HepG2 (cell line): ENCODE results near the gene NHSL1. TPM values are rescaled to one million over a fixed set of nuclear protein-coding genes. Genes with fewer than 3 reads are reported as not detected.
A peak's percentile ranks its signal among the peaks of the same experiment; 100 is the strongest.

Experiments
- ATAC-seq: fragments of 200-7000 bp; cut with Tn5 transposase; 3 replicates; pipeline ENCODE4 v1.9.1; 2020; ENCODE audit warnings: mild to moderate bottlenecking, moderate library complexity
- BruUV-seq: library from RNA; stranded (reverse); fragments of 400-500 nt; replicated peaks from 2 replicates; lab custom pipeline; 2021; lab: Mats Ljungman, UMichigan
- CTCF ChIA-PET: fragments of 300-600 bp; formaldehyde crosslinking; extraction: SDS; loops from one replicate; lab custom pipeline; 2021; ENCODE audit warnings: low total read pairs, inconsistent platforms, low intra/inter-chr PET ratio; lab: Yijun Ruan, JAX
- POLR2A ChIA-PET: fragments of 350-600 bp; sonication (Branson Sonifier 250); formaldehyde crosslinking; loops from one replicate; lab custom pipeline; 2020; ENCODE audit warnings: antibody characterized with exemption, inconsistent platforms; lab: Yijun Ruan, JAX
- DNase-seq: peaks from one replicate; pipeline ENCODE4 v3.0.0-alpha.2; 2015; ENCODE audit warnings: low spot score
- FAIRE-seq: peaks from 3 replicates; lab custom pipeline; 2011; peaks lifted over from hg19 to GRCh38; lab: Jason Lieb, UNC
- H2AFZ ChIP-seq: one replicate; pipeline ENCODE4 v1.6.1; 2011; ENCODE audit warnings: low read length, inconsistent platforms
- H3K27ac ChIP-seq: fragments of 300-600 bp; 3 replicates; pipeline ENCODE4 v1.8.0; 2011; ENCODE audit warnings: mixed run types, mild to moderate bottlenecking, mixed read lengths, low read length, inconsistent platforms; ENCODE audit not compliant: insufficient read depth; ENCODE audit errors: extremely low read length
- H3K27me3 ChIP-seq, 2 experiments: fragments of 200-600 bp in 1 of 2; 2 replicates in 1 of 2; 3 replicates in 1 of 2; pipeline versions ENCODE4 v1.6.0 to v1.8.0; 2011; ENCODE audit warnings: low read length in 2 of 2, mild to moderate bottlenecking in 2 of 2, moderate library complexity in 2 of 2, inconsistent platforms in 1 of 2; ENCODE audit not compliant: insufficient read depth in 2 of 2, control insufficient read depth in 1 of 2
- H3K36me3 ChIP-seq, 2 experiments: fragments of 200-600 bp in 1 of 2; replicated peaks in 1 of 2; 2 replicates in 1 of 2; 3 replicates in 1 of 2; pipeline versions ENCODE4 v1.5.1 to v1.8.0; 2011; ENCODE audit warnings: low read length in 2 of 2, inconsistent platforms in 1 of 2; ENCODE audit not compliant: insufficient read depth in 2 of 2, control insufficient read depth in 1 of 2
- H3K4me1 ChIP-seq: 2 replicates; pipeline ENCODE4 v1.5.1; 2012; ENCODE audit warnings: low read length, inconsistent platforms; ENCODE audit not compliant: insufficient read depth
- H3K4me2 ChIP-seq: 2 replicates; pipeline ENCODE4 v1.6.0; 2011; ENCODE audit warnings: low read depth, low read length, inconsistent platforms
- H3K4me3 ChIP-seq, 3 experiments: fragments of 200-600 bp in 1 of 3; sonication (generic), shearing (Covaris generic) in 1 of 3; replicated peaks in 1 of 3; 2 replicates each; pipeline ENCODE4 v1.5.1; 2011 to 2016; ENCODE audit warnings: low read length in 3 of 3, inconsistent platforms in 2 of 3, low read depth in 2 of 3, mild to moderate bottlenecking in 2 of 3, control low read depth in 1 of 3, mixed read lengths in 1 of 3; ENCODE audit not compliant: insufficient read depth in 1 of 3
- H3K79me2 ChIP-seq: one replicate; pipeline ENCODE4 v1.6.1; 2011; ENCODE audit warnings: low read length, inconsistent platforms; ENCODE audit not compliant: insufficient read depth
- H3K9ac ChIP-seq: 2 replicates; pipeline ENCODE4 v1.6.0; 2011; ENCODE audit warnings: mild to moderate bottlenecking, low read depth, low read length, inconsistent platforms; ENCODE audit not compliant: insufficient read depth
- H3K9me3 ChIP-seq: 2 replicates; pipeline ENCODE4 v1.5.1; 2012; ENCODE audit warnings: mild to moderate bottlenecking, low read length
- H4K20me1 ChIP-seq: 2 replicates; pipeline ENCODE4 v1.6.0; 2011; ENCODE audit warnings: inconsistent platforms, mild to moderate bottlenecking, low read length, moderate library complexity; ENCODE audit not compliant: insufficient read depth
- ATF5 ChIP-seq: sonication (generic); formaldehyde crosslinking; IDR thresholded peaks from 2 replicates; pipeline ENCODE4 v1.4.0; 2020; ENCODE audit warnings: mild to moderate bottlenecking, low read depth, missing genetic modification reagents
- EHMT2 ChIP-seq: fragments of 200-600 bp; sonication (generic); IDR thresholded peaks from 2 replicates; pipeline ENCODE4 v1.7.0; 2017; ENCODE audit warnings: antibody characterized with exemption, low read depth, low read length, borderline replicate concordance
- FOSL1 ChIP-seq: sonication (generic); formaldehyde crosslinking; IDR thresholded peaks from 2 replicates; pipeline ENCODE4 v1.9.0; 2021; ENCODE audit warnings: missing genetic modification reagents, borderline replicate concordance
- MAF1 ChIP-seq: sonication (generic); formaldehyde crosslinking; IDR thresholded peaks from 2 replicates; pipeline ENCODE4 v1.5.0; 2020; ENCODE audit warnings: missing genetic modification reagents, borderline replicate concordance
- NR2F1 ChIP-seq, 2 experiments: fragments of 450-650 bp in 1 of 2; formaldehyde crosslinking in 1 of 2; IDR thresholded peaks; 2 replicates each; pipeline versions ENCODE4 v1.5.0 to v1.6.1; 2016 to 2020; ENCODE audit warnings: mild to moderate bottlenecking in 1 of 2, missing compliant biosample characterization in 1 of 2, missing genetic modification reagents in 1 of 2, moderate library complexity in 1 of 2
- RAD21 ChIP-seq: fragments of 450-650 bp; formaldehyde crosslinking; IDR thresholded peaks from 2 replicates; pipeline ENCODE4 v1.5.0; 2020; ENCODE audit warnings: mild to moderate bottlenecking
- RBM39 ChIP-seq: fragments of 200-400 bp; formaldehyde crosslinking; IDR thresholded peaks from one replicate; pipeline ENCODE4 v1.6.1; 2018; ENCODE audit warnings: antibody characterized with exemption, mild to moderate bottlenecking, low read depth, low read length; ENCODE audit not compliant: poor library complexity, severe bottlenecking
- RFX3 ChIP-seq: IDR thresholded peaks from 2 replicates; pipeline ENCODE4 v1.6.1; 2016; ENCODE audit warnings: missing biosample characterization, missing genetic modification reagents
- SMC3 ChIP-seq: IDR thresholded peaks from 2 replicates; pipeline ENCODE4 v1.6.1; 2011; ENCODE audit warnings: low read length, improper control_type of control experiment
- SPEN ChIP-seq: sonication (generic); formaldehyde crosslinking; IDR thresholded peaks from 2 replicates; pipeline ENCODE4 v1.5.1; 2020; ENCODE audit warnings: low read depth, mild to moderate bottlenecking, missing genetic modification reagents
- TMF1 ChIP-seq: sonication (generic); formaldehyde crosslinking; IDR thresholded peaks from 2 replicates; pipeline ENCODE4 v1.8.1; 2022; ENCODE audit warnings: low read depth, missing genetic modification reagents
- ZBTB3 ChIP-seq: sonication (generic); formaldehyde crosslinking; IDR thresholded peaks from 2 replicates; pipeline ENCODE4 v1.4.0; 2020; ENCODE audit warnings: low read depth, mild to moderate bottlenecking, moderate library complexity, missing genetic modification reagents, borderline replicate concordance
- ZFP36L1 ChIP-seq: sonication (generic); formaldehyde crosslinking; IDR thresholded peaks from 2 replicates; pipeline ENCODE4 v1.8.0; 2022; ENCODE audit warnings: mild to moderate bottlenecking, missing genetic modification reagents, moderate library complexity
- ZNF512 ChIP-seq: sonication (generic); formaldehyde crosslinking; IDR thresholded peaks from 2 replicates; pipeline ENCODE4 v1.4.0; 2020; ENCODE audit warnings: mild to moderate bottlenecking, missing genetic modification reagents
- ZNF75D ChIP-seq: sonication (generic); formaldehyde crosslinking; IDR thresholded peaks from 2 replicates; pipeline ENCODE4 v1.8.1; 2023; ENCODE audit warnings: missing genetic modification reagents, mild to moderate bottlenecking, borderline replicate concordance
- ZNF816 ChIP-seq: sonication (generic); formaldehyde crosslinking; IDR thresholded peaks from 2 replicates; pipeline ENCODE4 v1.8.0; 2022; ENCODE audit warnings: missing genetic modification reagents, mild to moderate bottlenecking, borderline replicate concordance
- WGBS: methylation state at CpG from one replicate; pipeline ENCODE4 v1.1.6; 2017; ENCODE audit warnings: low lambda C conversion rate; 5-methylcytosine and 5-hydroxymethylcytosine counted together
- in situ Hi-C: cut with HindIII; loops from 2 replicates; pipeline ENCODE4 v1.10.0; 2017; ENCODE audit warnings: low pct_unique_long_range_greater_than_20kb; ENCODE audit not compliant: extremely low pct_ligation_motif_present
- intact Hi-C: fragments of 100-400 bp; cut with micrococcal nuclease; formaldehyde crosslinking; loops from one replicate; pipeline ENCODE4 v1.10.0; 2022; ENCODE audit not compliant: unreplicated experiment
- polyA plus RNA-seq, 8 experiments: library from polyadenylated mRNA; depleted of rRNA in 3 of 8; stranded (reverse) in 7 of 8; unstranded in 1 of 8; fragments of >200 nt; fragmentation: Illumina TruSeq in 4 of 8; extraction: Trizol in 4 of 8; gene quantifications; 2 replicates each; pipeline versions ENCODE4 v1.2.1 to v1.2.3, GENCODE V29; 2011 to 2016; ENCODE audit warnings: low read depth in 4 of 8, missing spikeins in 1 of 8, mixed read lengths in 1 of 8; ENCODE audit not compliant: insufficient read depth in 1 of 8
- total RNA-seq, 5 experiments: library from RNA; depleted of rRNA; stranded (reverse); fragments of >200 nt; fragmentation: Illumina TruSeq; extraction: Trizol; gene quantifications; 2 replicates each; pipeline ENCODE4 v1.2.3, GENCODE V29; 2016; ENCODE audit warnings: low read depth in 1 of 5
- TF ChIP-seq, protein P1 (sequence below): sonication (generic); formaldehyde crosslinking; IDR thresholded peaks from 2 replicates; pipeline ENCODE4 v1.5.0; 2020; ENCODE audit warnings: missing genetic modification reagents

The NHSL1 gene
- total and polyA plus RNA-seq, 2 of the 13 experiments (the other 11 are each of a cell fraction or from before 2014, with no cell fraction given): 24.9 to 53.6 TPM

- TF ChIP-seq SMC3: peak; percentile 67
- peak; percentile 54; the same call in 1 of the 2 replicates for TF ChIP-seq RAD21 (CRISPR knock-in tag)
- TF ChIP-seq TMF1 (CRISPR knock-in tag): no peak
- TF ChIP-seq ATF5 (CRISPR knock-in tag): no peak
- TF ChIP-seq ZBTB3 (CRISPR knock-in tag): no peak
- 0 out of 2 replicates have a peak, but pooled peaks have one; percentile 22 for TF ChIP-seq ZNF816 (CRISPR knock-in tag)
- TF ChIP-seq, protein P1, sequence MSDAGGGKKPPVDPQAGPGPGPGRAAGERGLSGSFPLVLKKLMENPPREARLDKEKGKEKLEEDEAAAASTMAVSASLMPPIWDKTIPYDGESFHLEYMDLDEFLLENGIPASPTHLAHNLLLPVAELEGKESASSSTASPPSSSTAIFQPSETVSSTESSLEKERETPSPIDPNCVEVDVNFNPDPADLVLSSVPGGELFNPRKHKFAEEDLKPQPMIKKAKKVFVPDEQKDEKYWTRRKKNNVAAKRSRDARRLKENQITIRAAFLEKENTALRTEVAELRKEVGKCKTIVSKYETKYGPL (CRISPR knock-in tag): no peak
- TF ChIP-seq ZNF75D (CRISPR knock-in tag): no peak
Observed at GRCh38 chr6:138428944-138429598, 70.2 kb downstream of the NHSL1 start (continued).

GRCh38 chr6:138427701-138428100 is 71.6 kb downstream of the NHSL1 start:
- BruUV-seq: no TSS peak
- TF ChIP-seq RFX3 (CRISPR knock-in tag) (no peak), FOSL1 (CRISPR knock-in tag) (no peak), ZNF512 (CRISPR knock-in tag) (no peak), RBM39 (no peak), SPEN (CRISPR knock-in tag) (no peak), ZFP36L1 (CRISPR knock-in tag) (no peak), EHMT2 (no peak), MAF1 (no peak), NR2F1 (CRISPR knock-in tag; IDR thresholded peaks at IDR 0.05) (no peak)

More at GRCh38 chr6:138427701-138428100, 71.6 kb downstream of the NHSL1 start:
- intact Hi-C loops (loop anchor here (2.0 kb wide), 1 partner anchor 163 kb away; no protein-coding TSS in a partner anchor), in situ Hi-C loops (no loop called here)
- Histone ChIP-seq H2AFZ (no peak overlapping the region), H3K27me3 (no peaks in the 10 kb centered on the region), H3K36me3 (peaks cover 43 to 87% of the 10 kb centered on the region in 2 experiments), H3K4me2 (no peak overlapping the region), H3K9me3 (no peaks in the 10 kb centered on the region), H4K20me1 (no peaks in the 10 kb centered on the region), H3K79me2 (no peaks in the 10 kb centered on the region), H3K27ac (no peak overlapping the region), H3K9ac (no peak overlapping the region), H3K4me1 (peaks cover 12% of the 10 kb centered on the region), H3K4me3 (no peak overlapping the region)
- FAIRE-seq: no peak
- 99% methylated on average over 8 of the region's 8 CpGs for WGBS
- CTCF ChIA-PET: interaction anchor here (3.0 kb wide), 1 partner anchor 91 kb away, joined by 31 read pairs; no protein-coding TSS in a partner anchor
- POLR2A ChIA-PET: no interaction called here
- DNase-seq: no peak
- no peak for ATAC-seq
